ENCODE data around the gene CAMK2B. TPM values are rescaled to one million over a fixed set of nuclear protein-coding genes. Genes with fewer than 3 reads are reported as not detected.
A peak's percentile ranks its signal among the peaks of the same experiment; 100 is the strongest.

The CAMK2B gene
- total RNA-seq, 4 donors from 2014 or later = 35.3 to 64.8 (median 46.0) TPM

GRCh38 chr7:44329081-44329480 lies 3.7 kb upstream of the CAMK2B start:
- H3K4me3 ChIP-seq = no peak overlapping the region
- no peaks in the 10 kb centered on the region for H3K9me3 ChIP-seq
- no peak overlapping the region for H3K27ac ChIP-seq
- no peak for TF ChIP-seq POLR2A (IDR thresholded peaks at IDR 0.05)
- no peak for TF ChIP-seq CTCF (IDR thresholded peaks at IDR 0.05 in 4 of 5, conservative IDR thresholded peaks at IDR 0.05 in 1 of 5)
- H3K4me1 ChIP-seq = peaks cover 7 to 8% of the 10 kb centered on the region in 2 donors
- DNase-seq (no peak), ATAC-seq (no peak)
- in situ Hi-C loops (cut with MboI; ENCODE audit: low sequenced_read_pairs in 4 of 4) = no loop called here
- no peaks in the 10 kb centered on the region for H3K36me3 ChIP-seq
- intact Hi-C loops (cut with DNase I; ENCODE audit: low total_unique reads) = loop anchor here (5.0 kb wide), 1 partner anchor 148 kb away; no protein-coding TSS in a partner anchor
- H3K27me3 ChIP-seq = no peaks in the 10 kb centered on the region

- Histone ChIP-seq H3K9me3 (no peaks in the 10 kb centered on the region), H3K4me3 (no peak overlapping the region), H3K27me3 (no peaks in the 10 kb centered on the region), H3K27ac (no peak overlapping the region), H3K4me1 (peaks cover 6 to 11% of the 10 kb centered on the region in 2 donors), H3K36me3 (no peaks in the 10 kb centered on the region)
- ATAC-seq (no peak), DNase-seq (no peak)
- intact Hi-C loops (cut with DNase I; ENCODE audit: low total_unique reads) = loop anchor here (5.0 kb wide), 1 partner anchor 149 kb away; no protein-coding TSS in a partner anchor
- in situ Hi-C loops (cut with MboI; ENCODE audit: low sequenced_read_pairs in 4 of 4) = no loop called here
- no peak for TF ChIP-seq POLR2A (IDR thresholded peaks at IDR 0.05)
- no peak for TF ChIP-seq CTCF (IDR thresholded peaks at IDR 0.05 in 4 of 5, conservative IDR thresholded peaks at IDR 0.05 in 1 of 5)
Measured at GRCh38 chr7:44327981-44328380, 2.6 kb upstream of the CAMK2B start.

- DNase-seq = no peak
- intact Hi-C loops (cut with DNase I; ENCODE audit: low total_unique reads) = loop anchor here (5.0 kb wide), 1 partner anchor 151 kb away; no protein-coding TSS in a partner anchor
- no peak overlapping the region for H3K4me3 ChIP-seq
- no peaks in the 10 kb centered on the region for H3K36me3 ChIP-seq
- peaks cover 18 to 24% of the 10 kb centered on the region in 2 donors for H3K4me1 ChIP-seq
- H3K27me3 ChIP-seq = no peaks in the 10 kb centered on the region
- H3K27ac ChIP-seq = peak overlapping the region in 2 of 4 donors; percentile 54 to 94
- TF ChIP-seq POLR2A (IDR thresholded peaks at IDR 0.05) (no peak), CTCF (IDR thresholded peaks at IDR 0.05 in 4 of 5, conservative IDR thresholded peaks at IDR 0.05 in 1 of 5) (no peak)
- in situ Hi-C loops (cut with MboI; ENCODE audit: low sequenced_read_pairs in 4 of 4) = no loop called here
- no peak for ATAC-seq
- no peaks in the 10 kb centered on the region for H3K9me3 ChIP-seq
Measured at GRCh38 chr7:44326261-44327125, 1.1 kb upstream of the CAMK2B start.

GRCh38 chr7:44325811-44326241 lies 432 bp upstream of the CAMK2B start:
- no peak for TF ChIP-seq POLR2A (IDR thresholded peaks at IDR 0.05)
- peak in 2 of 5 experiments; percentile 31 to 41 for TF ChIP-seq CTCF (IDR thresholded peaks at IDR 0.05 in 4 of 5, conservative IDR thresholded peaks at IDR 0.05 in 1 of 5)
- intact Hi-C loops (cut with DNase I; ENCODE audit: low total_unique reads) (loop anchor here (1.0 to 5.0 kb wide), 3 partner anchors 43 to 151 kb away; no protein-coding TSS in a partner anchor), in situ Hi-C loops (cut with MboI; ENCODE audit: low sequenced_read_pairs in 4 of 4) (no loop called here)
- H3K36me3 ChIP-seq = no peaks in the 10 kb centered on the region
- no peaks in the 10 kb centered on the region for H3K9me3 ChIP-seq
- H3K27me3 ChIP-seq = no peaks in the 10 kb centered on the region
- peak overlapping the region; percentile 54 to 94 (median 64) for H3K27ac ChIP-seq
- H3K4me1 ChIP-seq = peaks cover 24 to 30% of the 10 kb centered on the region in 2 donors
- peak overlapping the region; percentile 31 to 53 (median 51) for H3K4me3 ChIP-seq
- ATAC-seq (peak; percentile 16 to 27), DNase-seq (peak in 1 of 2 donors; percentile 61)

Measured in gastrocnemius medialis (tissue), 4 donors.